HG03196 (cell line): ENCODE data around the gene CYP3A4.
"Not testable (repeated sequence)": the region's sequence is repeated elsewhere in the genome, so short reads cannot be mapped to it uniquely, and the experiment has no call there.

Experiments
- ATAC-seq: cut with Tn5 transposase; IDR thresholded peaks from one replicate; pipeline ENCODE4 v1.9.1; 2021; ENCODE audit not compliant: unreplicated experiment

CYP3A4 gene

DNA sequence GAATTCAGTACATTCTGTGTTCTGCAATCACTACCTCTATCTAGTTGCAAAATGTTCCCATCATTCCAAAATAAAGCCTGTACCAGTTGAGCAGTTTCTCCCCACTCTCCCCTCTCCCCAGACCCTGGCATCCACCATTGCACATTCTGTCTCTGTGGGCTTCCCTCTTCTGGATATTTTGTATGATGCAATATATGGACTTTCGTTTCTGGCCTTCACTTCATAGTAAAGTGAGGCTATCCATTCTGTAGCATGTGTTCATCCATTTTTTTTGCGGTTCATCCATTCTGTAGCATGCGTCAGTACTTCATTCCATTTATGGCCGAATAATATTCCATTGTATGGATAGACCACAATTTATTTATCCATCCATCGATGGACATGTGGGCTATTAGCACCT, 9.5 kb upstream of the CYP3A4 start:
- ATAC-seq = no peak

DNA sequence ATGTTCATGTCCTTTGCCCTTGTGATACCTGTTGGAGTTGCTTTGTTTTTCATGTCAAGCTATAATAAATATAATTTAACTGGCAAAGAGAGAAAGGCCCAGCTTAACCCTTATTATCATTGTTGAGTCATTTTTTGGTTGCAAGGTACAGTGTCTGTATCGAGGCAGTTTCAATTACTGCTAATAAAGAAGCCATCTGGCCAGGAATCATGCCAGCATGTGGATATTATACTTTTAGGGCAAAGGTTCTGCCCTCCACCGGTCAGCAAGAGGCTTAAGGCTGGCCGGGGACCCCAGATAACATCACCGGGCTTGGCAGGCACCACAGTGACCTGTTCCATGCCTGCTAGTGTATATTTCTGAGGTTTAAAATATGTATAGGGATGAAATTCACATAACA, 9.0 kb upstream of the CYP3A4 start:
- ATAC-seq = no peak

DNA sequence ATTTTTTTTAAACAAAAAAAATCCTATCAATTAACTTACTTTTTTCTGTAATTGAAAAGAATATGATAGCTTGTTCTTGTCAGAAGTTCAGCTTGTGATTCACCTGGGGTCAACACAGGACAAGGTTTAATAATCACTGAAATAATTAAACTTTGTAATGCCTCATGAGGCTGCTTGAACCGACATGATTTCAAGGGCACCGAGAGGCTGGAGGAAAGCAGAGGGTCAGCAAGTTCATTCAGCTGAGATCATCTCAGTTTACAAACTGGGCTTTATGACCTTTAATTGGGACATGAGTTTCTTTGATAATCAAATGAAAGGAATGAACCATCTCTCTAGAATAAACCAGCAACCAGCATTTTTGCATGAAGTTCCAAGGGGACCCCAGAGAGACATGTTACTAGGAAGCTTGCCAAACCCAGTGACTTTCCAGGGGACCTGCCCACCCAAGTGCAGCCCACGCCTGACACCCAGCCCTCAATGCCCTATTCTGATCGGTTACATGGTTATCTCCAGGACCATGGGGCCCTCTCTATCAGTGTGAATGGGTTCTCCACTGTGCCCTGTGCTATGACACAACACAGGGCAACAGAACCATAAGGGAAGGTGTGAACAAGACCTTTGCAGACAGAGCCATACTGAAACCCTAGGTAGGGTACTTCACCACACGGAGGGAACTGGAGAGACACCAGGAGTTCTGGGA, 7.8 kb upstream of the CYP3A4 start:
- no peak for ATAC-seq

DNA sequence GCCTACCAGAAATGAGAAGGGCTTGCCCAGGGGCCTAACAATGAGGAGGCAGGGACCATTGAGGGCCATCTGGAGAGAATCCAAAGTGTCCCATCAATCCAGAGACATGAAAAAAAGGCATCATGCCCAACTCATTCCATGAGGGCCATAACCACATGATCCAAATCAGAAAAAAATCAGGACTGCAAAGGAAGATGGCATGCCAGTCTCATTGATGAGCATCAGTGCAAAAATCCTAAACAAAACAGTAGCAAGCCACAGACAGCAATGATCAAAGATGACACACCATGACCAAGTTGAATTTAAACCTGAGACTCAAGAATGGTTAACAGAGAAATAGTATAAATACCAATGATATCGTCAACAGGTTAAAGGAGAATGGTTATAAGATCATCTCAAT, 7.0 kb upstream of the CYP3A4 start:
- no peak for ATAC-seq

DNA sequence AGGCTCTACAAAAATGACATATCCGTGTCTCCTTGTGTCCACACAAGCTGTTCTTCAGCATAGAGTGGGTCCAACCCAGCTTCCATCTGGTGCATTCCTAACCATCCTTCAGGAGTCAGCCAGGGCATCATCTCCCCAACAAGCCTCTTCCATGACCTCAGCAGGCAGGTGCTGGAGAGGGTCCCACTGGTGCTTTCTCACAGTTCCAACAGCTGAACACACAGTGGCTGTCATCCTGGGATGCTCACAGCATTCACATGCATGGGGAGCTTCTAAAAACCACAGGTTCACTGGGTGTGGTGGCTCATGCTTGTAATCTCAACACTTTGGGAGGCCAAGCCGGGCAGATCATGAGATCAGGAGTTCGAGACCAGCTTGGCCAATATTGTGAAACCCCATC, 6.4 kb upstream of the CYP3A4 start:
- ATAC-seq = no peak

DNA sequence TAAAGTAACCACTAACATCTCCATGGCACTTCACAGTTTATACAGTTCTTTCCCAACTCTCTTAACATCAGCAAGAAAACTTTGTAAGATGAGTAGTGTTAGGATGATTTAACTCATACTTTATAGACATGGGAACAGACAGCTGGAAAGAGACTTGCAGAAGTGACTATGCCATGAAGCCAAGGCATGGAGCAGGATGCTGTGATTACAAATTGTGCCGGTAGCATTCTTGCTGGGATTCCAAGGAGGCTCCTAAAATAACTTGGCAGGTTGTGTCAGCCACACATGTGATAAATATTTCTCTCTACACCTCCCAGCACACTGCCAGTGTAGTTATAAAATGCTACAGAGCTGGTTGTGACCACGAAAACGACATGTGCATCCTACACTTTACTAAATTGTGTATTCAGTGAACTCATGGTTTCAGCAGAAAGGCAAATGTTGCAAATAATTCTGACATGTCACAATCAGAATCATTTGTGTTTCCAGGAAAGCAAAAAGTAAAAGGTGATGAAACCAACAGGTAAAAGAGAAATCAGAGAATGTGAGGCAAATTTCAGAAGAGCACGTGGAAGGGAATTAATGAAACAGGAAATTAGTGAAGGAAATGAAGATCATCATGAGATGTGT, 5.6 kb upstream of the CYP3A4 start:
- no peak for ATAC-seq

DNA sequence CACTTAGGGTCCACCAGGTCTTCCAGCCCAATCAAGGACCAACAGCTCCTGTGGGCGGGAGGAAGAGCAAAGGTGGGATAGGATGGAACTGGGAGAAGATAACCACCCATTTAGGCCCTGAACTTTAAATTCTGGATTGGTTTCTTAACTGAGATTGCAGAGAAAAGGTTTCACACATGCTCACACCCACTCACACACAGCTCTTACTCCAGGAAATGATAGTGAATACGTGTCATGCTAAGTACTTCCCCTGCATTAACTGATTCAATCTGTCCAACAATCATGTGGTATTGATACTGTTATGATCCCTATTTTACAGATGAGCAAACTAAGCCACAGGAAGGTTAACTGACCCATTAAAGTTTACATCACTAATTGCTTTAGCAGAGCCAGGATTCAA, 4.6 kb upstream of the CYP3A4 start:
- no peak for ATAC-seq

DNA sequence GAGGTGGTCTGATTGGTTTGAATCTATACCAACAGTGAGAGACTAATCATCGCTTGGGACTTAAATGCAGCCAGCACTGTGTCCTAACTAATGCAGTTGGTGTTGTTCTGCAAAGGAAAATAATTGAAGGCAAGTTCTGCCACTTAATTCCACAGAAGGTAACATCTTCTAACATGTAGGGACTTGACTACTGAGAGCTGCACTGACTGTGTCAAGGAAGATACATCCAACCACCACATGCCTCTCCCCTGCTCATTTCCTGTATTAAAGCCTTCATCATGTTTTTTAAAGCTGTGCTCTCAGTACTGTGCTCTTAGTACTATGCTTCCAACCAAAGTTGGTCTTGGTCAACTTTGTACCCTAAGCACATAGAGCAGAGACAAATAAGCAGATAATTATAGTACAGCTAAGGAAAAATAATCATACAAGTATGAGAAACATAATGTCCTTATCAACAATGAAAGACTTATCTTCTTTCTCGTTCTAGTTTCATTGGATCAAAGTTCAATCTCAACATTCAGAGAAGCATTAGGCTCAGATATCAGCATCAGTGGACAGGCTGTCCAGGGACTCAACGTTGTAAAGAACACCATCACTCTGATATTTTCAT, 2.8 kb upstream of the CYP3A4 start:
- ATAC-seq = no peak

DNA sequence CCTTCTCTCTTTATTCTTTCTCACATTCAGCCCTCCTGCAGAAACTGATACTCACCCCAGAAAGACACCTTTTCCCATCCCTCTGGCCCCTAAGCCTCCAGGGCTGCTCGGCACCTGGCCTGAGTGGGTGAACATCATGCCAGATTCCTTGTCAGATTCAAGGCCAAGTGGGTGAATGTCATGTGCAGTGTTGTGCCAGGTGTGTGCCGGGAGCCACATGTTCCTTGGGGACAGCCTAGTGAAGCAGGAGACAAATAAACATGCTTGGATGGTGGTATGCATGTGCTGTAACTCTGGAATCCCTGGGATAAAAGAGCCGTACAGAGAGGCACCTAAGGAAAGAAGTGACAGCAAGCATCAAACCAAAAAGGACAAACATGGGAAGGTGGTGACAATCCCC, 1.7 kb upstream of the CYP3A4 start:
- not testable (repeated sequence) for ATAC-seq

DNA sequence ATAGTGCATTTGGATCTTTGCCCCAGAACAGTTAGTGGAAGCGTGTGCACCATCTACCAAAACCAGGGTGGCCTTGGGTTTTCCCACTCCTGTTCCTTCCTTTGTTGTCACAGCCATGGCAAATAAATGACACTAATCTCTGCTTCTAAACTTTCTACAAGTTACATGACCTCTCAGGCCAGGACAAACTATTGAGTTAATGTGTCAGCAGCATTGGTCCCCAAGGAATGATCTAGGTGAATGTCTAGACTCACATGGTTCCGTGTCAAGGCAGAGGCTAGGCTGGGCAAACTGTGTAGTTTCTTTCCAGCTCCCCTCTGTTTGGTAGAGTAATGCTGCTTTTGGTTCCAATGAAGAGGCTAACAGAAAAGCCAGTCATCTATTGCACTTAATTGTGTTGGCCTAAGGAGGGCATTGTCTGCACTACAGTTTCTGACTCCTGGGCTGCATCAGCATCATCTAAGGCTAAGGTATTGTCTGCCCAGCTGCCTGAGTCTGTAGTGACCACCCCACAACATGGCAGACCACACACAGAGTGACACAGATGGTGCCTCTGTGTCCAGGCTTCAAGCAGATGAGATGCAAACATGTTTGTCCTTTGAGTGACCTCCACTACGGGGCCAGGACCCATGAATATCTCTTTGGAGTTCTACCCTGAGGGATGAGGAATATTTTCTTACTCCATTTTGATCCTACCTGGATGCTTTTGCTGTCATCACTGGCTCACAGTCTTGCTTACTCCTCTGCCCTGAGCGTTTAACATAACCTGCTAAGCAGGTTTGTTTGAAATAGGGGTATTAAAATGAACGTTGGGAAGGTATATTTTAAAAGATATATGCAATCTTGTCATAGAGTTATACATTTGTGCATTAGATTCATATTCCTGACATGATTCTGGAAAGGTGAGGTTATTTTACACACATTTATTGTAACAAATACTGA, 1.7 kb downstream of the CYP3A4 start:
- ATAC-seq = no peak

DNA sequence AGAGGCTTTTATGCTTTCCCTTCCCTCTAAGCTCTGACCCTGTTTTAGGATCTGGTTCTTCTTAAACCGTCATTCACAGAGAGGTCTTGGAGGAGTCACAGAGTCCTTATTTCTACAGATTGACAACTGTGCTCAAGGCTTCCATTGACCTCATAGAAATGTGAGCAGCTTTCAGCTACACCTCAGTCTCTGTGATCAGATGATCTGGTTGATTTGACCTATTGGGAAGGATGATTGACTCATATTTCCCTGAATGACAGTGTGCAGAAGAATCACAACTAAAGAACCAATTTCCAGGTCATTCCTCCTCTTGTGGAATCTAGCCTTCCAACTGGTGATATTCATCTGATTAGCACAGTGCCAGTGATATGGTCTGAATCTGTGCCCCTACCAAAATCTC, 3.4 kb downstream of the CYP3A4 start:
- ATAC-seq = no peak

DNA sequence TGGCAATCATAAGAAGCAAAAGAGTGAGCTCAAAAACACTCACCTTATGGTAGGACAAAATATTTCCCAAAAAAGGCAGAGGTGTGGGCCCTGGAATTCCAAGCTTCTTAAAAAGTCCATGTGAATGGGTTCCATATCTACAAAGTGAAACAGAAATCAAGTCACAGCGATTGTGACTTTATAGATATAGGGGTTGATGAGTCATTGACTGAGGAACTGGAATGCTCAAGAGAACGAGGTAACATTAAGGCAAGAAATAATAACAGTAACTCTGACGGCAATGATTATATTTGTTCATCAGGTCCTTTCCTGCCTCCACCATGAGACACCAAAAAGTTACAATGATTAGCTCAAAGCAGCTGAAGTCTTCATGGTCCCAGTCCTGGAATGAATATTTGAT, 4.0 kb downstream of the CYP3A4 start:
- ATAC-seq = no peak

DNA sequence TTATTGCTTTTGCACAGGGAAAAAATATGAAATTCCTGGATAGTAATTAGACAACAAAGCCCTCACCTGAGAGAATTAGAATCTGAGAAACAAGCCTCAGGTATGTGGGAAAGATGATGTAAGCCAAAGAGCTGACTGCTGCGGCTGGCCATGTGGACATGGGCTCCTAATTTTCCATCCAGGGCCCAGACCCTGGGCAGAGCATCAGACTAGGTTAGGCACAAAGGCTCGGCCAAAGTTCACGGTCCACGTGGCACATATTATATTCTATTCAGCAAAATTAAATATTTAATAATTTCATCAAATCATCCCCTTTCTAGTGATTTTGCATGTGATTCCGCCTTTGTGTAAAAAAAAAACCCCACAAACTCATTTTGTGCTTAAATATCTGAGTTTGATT, 5.1 kb downstream of the CYP3A4 start:
- ATAC-seq = no peak

DNA sequence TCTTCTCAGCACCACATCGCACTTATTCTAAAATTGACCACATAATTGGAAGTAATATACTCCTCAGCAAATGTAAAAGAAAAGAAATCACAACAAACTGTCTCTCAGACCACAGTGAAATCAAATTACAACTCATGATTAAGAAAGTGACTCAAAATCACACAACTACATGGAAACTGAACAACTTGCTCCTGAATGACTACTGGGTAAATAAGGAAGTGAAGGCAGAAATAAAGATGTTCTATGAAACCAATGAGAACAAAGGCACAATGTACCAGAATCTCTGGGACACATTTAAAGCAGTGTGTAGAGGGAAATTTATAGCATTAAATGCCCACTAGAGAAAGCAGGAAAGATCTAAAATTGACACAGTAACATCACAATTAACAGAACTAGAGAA, 10.6 kb downstream of the CYP3A4 start:
- ATAC-seq = not testable (repeated sequence)

DNA sequence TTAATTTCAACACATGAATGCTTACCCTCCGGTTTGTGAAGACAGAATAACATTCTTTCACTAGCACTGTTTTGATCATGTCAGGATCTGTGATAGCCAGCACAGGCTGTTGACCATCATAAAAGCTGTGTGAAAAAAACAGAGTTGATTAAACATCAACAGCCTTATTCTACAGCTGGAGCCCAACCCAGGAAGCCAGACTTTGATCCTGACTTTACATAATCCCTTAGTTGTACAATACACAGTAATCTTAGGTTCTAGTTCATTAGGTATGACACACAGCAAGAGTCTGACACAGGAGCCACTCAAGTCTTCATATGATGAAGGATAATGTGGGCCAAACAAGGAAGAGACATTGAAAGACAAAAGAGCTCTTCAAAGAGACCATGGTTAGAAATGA, 11.4 kb downstream of the CYP3A4 start:
- no peak for ATAC-seq

DNA sequence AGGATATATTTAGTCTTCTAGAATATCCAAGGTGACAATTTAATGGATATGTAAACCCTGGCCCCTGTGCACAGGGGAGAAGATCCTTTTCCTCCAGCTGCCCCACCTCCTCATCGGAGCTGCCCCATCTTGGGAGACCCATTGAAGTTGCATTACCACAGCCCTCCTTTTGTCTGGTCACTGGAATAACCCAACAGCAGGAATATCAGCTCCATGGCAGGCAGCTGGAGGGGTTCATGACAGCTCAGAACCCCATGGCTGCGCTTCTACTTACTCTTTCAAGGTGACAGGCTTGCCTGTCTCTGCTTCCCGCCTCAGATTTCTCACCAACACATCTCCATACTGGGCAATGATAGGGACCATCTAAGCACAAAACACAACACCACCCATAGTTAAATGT, 14.5 kb downstream of the CYP3A4 start:
- not testable (repeated sequence) for ATAC-seq

DNA sequence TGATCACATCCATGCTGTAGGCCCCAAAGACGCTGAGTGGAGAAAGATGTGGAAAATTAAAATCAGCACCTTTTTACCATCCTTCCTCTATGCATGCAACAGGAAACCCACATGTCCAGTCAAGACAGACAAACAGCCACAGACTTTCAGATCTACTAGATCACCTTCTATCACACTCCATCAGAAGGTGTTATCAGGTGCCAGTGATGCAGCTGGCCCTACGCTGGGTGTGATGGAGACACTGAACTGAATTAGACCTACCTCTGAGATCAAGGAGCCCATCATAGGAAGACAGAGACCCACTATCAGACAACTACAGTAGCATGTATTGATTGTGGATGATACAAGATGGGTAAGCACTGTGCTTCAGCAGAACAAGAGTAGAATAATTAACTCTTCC, 15.5 kb downstream of the CYP3A4 start:
- no peak for ATAC-seq

DNA sequence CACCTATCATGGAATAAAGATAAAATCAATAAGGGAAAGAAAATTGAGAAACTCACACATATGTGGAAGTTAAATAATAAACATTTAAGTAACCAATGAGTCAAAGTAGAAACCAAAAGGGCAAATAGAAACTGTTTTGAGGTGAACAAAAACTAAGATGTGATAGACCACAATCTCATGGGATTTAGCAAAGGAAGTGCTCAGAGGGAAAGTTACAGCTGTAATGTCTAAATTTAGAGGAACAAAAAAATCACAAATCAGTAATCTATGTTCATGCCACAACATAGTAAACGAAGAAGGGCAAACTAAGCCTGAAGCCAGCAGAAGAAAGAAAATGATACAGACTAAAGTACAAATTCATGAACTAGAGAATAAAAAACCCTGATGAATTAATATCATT, 16.3 kb downstream of the CYP3A4 start:
- peak; percentile 79 for ATAC-seq

DNA sequence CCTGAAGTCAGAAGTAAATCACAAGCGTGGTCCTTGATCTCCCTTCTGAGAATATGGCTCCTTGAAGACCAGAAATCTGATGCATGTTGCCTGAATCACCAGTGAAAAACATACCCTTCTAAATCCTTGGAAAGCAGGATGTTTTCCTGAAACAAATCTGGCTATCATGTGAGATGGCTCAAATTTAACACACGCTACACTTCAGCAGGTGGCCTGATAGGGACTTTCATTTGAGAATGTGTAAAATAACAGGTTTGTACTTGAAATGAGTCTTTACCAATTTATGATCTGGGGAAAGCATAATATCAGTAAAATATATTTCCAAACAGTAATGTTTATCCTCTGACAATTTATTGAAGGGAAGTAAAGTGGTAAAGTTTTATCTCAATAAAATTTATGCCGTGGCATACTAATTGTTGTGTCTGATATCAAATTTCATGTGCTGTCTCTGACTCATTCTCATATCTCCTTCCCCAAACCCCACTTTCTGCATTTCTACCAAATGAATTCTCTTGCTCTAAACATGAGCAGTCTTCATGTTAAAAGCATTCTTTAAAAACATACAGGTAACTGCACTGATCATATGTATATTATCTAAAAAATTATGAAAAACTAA, 17.4 kb downstream of the CYP3A4 start:
- ATAC-seq = no peak

DNA sequence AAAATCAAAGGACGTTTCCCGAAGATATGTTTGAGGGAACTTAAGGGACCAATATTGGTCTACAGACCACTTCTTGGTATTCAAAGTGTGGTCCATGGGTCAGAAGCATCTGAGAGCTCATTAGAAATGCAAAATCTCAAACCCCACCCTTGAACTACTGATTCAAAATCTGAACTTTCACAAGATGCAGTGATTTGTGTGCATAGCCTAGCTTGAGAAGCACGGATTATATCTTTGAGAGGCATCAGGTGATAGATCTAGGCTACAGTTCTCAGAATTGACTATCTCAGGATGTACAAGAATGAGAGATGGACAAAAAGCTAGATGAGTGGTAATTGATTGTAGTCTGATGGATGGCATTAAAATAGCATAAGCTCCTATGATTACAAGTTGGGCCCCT, 19.5 kb downstream of the CYP3A4 start:
- ATAC-seq = no peak

DNA sequence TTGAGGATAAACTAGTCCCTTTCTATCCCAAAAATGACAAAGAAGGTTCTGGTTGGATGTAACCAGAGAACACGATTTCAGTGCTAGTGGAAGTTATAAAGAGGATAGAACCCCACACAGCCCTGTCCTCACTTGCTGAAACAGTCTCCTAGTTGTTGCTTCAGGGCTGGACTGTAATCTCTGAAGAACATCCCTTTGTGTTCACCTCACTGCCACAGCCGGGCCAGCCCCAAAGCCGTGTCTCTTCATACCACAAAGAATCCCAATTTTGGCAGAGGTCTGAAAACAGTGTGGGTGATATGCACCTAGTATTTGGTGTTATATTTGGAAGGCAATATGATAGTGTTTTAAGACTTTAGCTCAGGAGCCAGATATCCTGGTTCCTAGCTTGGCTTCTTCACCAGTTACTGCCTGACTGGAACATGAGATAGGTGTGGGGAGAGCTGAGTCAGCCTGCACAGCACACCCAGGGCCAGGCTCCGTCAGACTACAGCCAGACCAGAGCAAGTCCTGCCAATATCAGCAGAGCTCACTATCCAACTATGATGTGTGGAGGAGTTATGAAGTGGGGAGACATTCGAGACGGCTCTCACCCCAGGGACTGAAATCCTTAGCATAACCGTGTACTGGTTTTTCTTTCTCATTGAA, 21.2 kb downstream of the CYP3A4 start:
- no peak for ATAC-seq
